Panc1 (cell line): ENCODE results near the gene DECR2. TPM values are rescaled to one million over a fixed set of nuclear protein-coding genes. Genes with fewer than 3 reads are reported as not detected.

Experiments used
- ATAC-seq: fragments of 200-7000 bp; cut with Tn5 transposase; 2 replicates; pipeline ENCODE4 v1.9.1; 2020; ENCODE audit warnings: mild to moderate bottlenecking, moderate library complexity
- BruUV-seq: library from RNA; stranded (reverse); fragments of 400-500 nt; replicated peaks from 2 replicates; lab custom pipeline; 2021; lab: Mats Ljungman, UMichigan
- CTCF ChIA-PET: fragments of 300-600 bp; sonication (Branson Sonifier 250); formaldehyde crosslinking; loops from one replicate; lab custom pipeline; 2022; ENCODE audit warnings: antibody characterized with exemption; lab: Charles Lee
- POLR2A ChIA-PET: fragments of 300-600 bp; sonication (Branson Sonifier 250); formaldehyde crosslinking; loops from one replicate; lab custom pipeline; 2022; ENCODE audit warnings: antibody characterized with exemption; lab: Charles Lee
- DNase-seq: peaks from one replicate; pipeline ENCODE4 v3.0.0-alpha.2; 2010; ENCODE audit warnings: low read depth, low spot score
- H3K27ac ChIP-seq: 2 replicates; pipeline ENCODE4 v1.5.1; 2011; ENCODE audit warnings: mild to moderate bottlenecking, low read length, inconsistent platforms
- H3K27me3 ChIP-seq: fragments of 200-500 bp; sonication (Bioruptor generic); 2 replicates; pipeline ENCODE4 v1.6.0; 2014; ENCODE audit warnings: low read length, inconsistent platforms; ENCODE audit not compliant: control insufficient read depth, insufficient read depth
- H3K36me3 ChIP-seq: fragments of 200-500 bp; sonication (Bioruptor generic); 2 replicates; pipeline ENCODE4 v1.5.1; 2014; ENCODE audit warnings: inconsistent platforms, mild to moderate bottlenecking, low read length, moderate library complexity; ENCODE audit not compliant: control insufficient read depth, insufficient read depth
- H3K4me1 ChIP-seq: 2 replicates; pipeline ENCODE4 v1.5.1; 2011; ENCODE audit warnings: inconsistent platforms, mild to moderate bottlenecking, low read length, moderate library complexity; ENCODE audit not compliant: control insufficient read depth, insufficient read depth
- H3K4me3 ChIP-seq, 2 experiments: 2 replicates each; pipeline ENCODE4 v1.5.1; 2011 to 2012; ENCODE audit warnings: low read depth in 2 of 2, low read length in 2 of 2, mild to moderate bottlenecking in 2 of 2, inconsistent platforms in 1 of 2, moderate library complexity in 1 of 2
- H3K9me3 ChIP-seq: fragments of 200-500 bp; sonication (Bioruptor generic); 2 replicates; pipeline ENCODE4 v1.5.1; 2014; ENCODE audit warnings: low read depth, mild to moderate bottlenecking, inconsistent platforms, low read length, moderate library complexity; ENCODE audit not compliant: control insufficient read depth, insufficient read depth
- POLR2AphosphoS5 ChIP-seq: IDR thresholded peaks from 2 replicates; pipeline ENCODE4 v1.6.1; 2012; ENCODE audit warnings: mild to moderate bottlenecking, low read depth, low read length, moderate library complexity
- REST ChIP-seq, 2 experiments: IDR thresholded peaks; 2 replicates each; pipeline ENCODE4 v1.6.1; 2011 to 2012; ENCODE audit warnings: low read depth in 2 of 2, control low read depth in 1 of 2, low read length in 1 of 2, mild to moderate bottlenecking in 1 of 2, moderate library complexity in 1 of 2; ENCODE audit not compliant: insufficient read depth in 1 of 2
- SIN3A ChIP-seq: IDR thresholded peaks from 2 replicates; pipeline ENCODE4 v1.6.1; 2012; ENCODE audit warnings: low read depth, mild to moderate bottlenecking, low read length, moderate library complexity, borderline replicate concordance; ENCODE audit not compliant: insufficient read depth
- TCF7L2 ChIP-seq: IDR thresholded peaks from 2 replicates; pipeline ENCODE4 v1.6.1; 2011; ENCODE audit warnings: mild to moderate bottlenecking, low read depth, low read length, inconsistent platforms
- in situ Hi-C: cut with HindIII; loops from 2 replicates; pipeline ENCODE4 v1.10.0; 2016; ENCODE audit warnings: low sequenced_read_pairs, low pct_unique_long_range_greater_than_20kb
- intact Hi-C: fragments of 100-400 bp; cut with micrococcal nuclease; formaldehyde crosslinking; loops from one replicate; pipeline ENCODE4 v1.10.0; 2022; ENCODE audit not compliant: unreplicated experiment
- total RNA-seq: library from RNA; stranded (reverse); gene quantifications from one replicate; pipeline ENCODE4 v1.2.1, GENCODE V29; 2021; ENCODE audit not compliant: unreplicated experiment
- TF ChIP-seq, protein P1 (sequence below): fragments of 450-650 bp; IDR thresholded peaks from 2 replicates; pipeline ENCODE4 v1.5.1; 2017; ENCODE audit warnings: mild to moderate bottlenecking

DECR2 gene
- total RNA-seq, 1 experiment from 2014 or later = 92.7 TPM

DNA sequence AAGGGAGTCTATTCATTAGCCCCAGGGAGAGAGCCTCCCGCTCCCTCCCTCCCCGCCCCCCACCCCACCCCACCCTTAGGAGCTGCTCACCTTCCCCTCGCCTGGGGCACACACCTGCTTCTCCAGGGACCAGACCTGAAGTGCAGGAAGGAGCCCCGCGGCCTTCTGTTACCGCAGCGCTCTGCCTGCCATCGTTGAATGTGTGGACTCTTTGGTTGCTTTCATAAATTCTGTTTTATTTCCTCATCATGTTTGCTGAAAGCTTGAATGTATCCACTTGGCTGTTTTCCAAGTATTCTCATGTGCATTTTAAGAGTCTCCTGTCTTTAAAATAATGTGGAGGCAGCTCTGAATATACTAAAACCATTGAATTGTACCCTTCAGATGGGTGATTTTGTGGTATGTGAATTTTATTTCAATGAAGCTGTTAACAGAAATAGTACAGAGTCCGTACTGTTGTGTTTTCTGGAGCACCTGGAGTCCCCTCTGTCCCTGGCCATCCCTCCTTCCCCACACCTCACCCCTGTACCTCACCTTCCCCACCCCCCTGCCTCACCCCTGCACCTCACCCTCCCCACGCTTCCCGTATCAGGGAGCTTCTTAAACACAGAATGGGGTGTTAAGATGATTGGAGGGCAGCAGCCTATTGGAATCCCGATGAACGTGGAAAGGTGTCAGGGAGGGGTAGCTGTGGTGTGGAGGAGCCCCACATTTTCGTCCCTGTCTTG, 49.3 kb downstream of the DECR2 start:
- Histone ChIP-seq H3K27me3 (no peaks in the 10 kb centered on the region), H3K27ac (no peak overlapping the region), H3K4me3 (no peak overlapping the region), H3K4me1 (peaks cover 7% of the 10 kb centered on the region; the same call in 1 of the 2 replicates), H3K9me3 (no peaks in the 10 kb centered on the region), H3K36me3 (no peaks in the 10 kb centered on the region)
- POLR2A ChIA-PET = no interaction called here
- intact Hi-C loops = no loop called here
- DNase-seq = no peak
- in situ Hi-C loops = no loop called here
- BruUV-seq = no TSS peak
- TF ChIP-seq SIN3A (no peak), REST (IDR thresholded peaks at IDR 0.05; ENCODE audit: insufficient read depth in 1 of 2, low read depth in 2 of 2, low read length in 1 of 2) (no peak), POLR2AphosphoS5 (no peak), TCF7L2 (no peak)
- TF ChIP-seq, protein P1, sequence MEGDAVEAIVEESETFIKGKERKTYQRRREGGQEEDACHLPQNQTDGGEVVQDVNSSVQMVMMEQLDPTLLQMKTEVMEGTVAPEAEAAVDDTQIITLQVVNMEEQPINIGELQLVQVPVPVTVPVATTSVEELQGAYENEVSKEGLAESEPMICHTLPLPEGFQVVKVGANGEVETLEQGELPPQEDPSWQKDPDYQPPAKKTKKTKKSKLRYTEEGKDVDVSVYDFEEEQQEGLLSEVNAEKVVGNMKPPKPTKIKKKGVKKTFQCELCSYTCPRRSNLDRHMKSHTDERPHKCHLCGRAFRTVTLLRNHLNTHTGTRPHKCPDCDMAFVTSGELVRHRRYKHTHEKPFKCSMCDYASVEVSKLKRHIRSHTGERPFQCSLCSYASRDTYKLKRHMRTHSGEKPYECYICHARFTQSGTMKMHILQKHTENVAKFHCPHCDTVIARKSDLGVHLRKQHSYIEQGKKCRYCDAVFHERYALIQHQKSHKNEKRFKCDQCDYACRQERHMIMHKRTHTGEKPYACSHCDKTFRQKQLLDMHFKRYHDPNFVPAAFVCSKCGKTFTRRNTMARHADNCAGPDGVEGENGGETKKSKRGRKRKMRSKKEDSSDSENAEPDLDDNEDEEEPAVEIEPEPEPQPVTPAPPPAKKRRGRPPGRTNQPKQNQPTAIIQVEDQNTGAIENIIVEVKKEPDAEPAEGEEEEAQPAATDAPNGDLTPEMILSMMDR = no peak
- ATAC-seq = no peak
- CTCF ChIA-PET = interaction anchor here (0.6 kb wide), 2 partner anchors 15 to 1996 kb away, joined by 4 to 11 read pairs; no protein-coding TSS in a partner anchor

DNA sequence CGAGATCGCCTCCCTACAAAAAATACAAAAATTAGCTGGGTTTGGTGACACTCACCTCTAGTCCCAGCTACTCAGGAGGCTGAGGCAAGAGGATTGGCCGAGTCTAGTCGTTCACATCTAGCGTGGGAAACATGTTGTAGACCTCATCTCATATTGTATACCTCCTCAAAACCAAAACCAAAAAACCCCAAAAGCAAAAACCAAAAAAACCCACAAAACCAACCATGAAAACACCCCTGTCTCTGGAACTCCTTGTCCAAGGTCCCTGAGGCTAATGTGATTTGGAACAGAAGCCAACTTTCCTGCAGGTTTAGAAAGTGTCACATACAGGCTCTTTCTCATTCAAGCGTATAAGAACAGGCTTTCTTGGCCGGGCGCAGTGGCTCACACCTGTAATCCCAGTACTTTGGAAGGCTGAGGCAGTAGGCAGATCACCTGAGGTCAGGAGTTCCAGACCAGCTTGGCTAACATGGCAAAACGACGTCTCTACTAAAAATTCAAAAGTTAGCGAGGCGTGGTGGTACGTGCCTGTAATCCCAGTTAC, 52.8 kb downstream of the DECR2 start:
- no peak for TF ChIP-seq REST (IDR thresholded peaks at IDR 0.05; ENCODE audit: insufficient read depth in 1 of 2, low read depth in 2 of 2, low read length in 1 of 2)
- TF ChIP-seq TCF7L2 = no peak
- no peak for TF ChIP-seq POLR2AphosphoS5
- TF ChIP-seq, protein P1 = no peak
- TF ChIP-seq SIN3A = no peak
- BruUV-seq = no TSS peak
- peaks cover 13% of the 10 kb centered on the region; the same call in 1 of the 2 replicates for H3K4me1 ChIP-seq
- ChIA-PET CTCF (interaction anchor here (0.5 kb wide), 1 partner anchor 53 kb away, joined by 4 read pairs; no protein-coding TSS in a partner anchor), POLR2A (no interaction called here)
- H3K27ac ChIP-seq = no peak overlapping the region
- H3K27me3 ChIP-seq = no peaks in the 10 kb centered on the region
- in situ Hi-C loops (no loop called here), intact Hi-C loops (no loop called here)
- no peaks in the 10 kb centered on the region for H3K36me3 ChIP-seq
- no peaks in the 10 kb centered on the region for H3K9me3 ChIP-seq
- no peak for ATAC-seq
- H3K4me3 ChIP-seq = no peak overlapping the region
- DNase-seq = no peak
